Central memory CD4-positive, alpha-beta T cell (primary cell): ENCODE results near the gene SLC2A3.
"Not testable (repeated sequence)": the region's sequence is repeated elsewhere in the genome, so short reads cannot be mapped to it uniquely, and the experiment has no call there.

Experiments used
- DNase-seq: peaks from one replicate; pipeline ENCODE4 v3.0.0; 2022

The SLC2A3 gene

DNA sequence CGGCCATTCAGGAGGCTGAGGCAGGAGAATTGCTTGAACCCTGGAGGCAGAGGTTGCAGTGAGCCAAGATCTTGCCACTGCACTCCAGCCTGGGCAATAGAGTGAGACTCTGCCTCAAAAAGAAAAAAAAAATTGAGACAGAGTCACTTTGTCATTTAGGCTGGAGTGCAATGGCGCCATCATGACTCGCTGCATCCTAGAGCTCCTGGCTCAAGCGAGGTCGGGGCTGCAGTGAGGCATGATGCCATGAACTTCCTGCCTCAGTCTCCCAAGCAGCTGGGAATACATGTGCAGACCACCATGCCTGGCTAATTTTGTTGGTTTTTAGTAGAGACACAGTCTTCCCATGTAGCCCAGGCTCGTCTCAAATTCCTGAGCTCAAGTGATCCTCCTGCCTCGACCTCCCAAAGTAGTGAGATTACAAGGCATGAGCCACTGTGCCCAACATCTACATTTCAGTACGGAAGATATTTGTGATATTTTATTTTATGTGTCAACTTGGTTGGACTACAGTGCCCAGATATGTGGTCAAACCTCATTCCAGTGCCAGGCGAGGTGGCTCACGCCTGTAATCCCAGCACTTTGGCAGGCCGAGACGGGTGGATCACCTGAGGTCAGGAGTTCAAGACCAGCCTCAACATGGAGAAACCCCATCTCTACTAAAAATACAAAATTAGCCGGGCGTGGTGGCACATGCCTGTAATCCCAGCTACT, 14.4 kb upstream of the SLC2A3 start:
- not testable (repeated sequence) for DNase-seq

DNA sequence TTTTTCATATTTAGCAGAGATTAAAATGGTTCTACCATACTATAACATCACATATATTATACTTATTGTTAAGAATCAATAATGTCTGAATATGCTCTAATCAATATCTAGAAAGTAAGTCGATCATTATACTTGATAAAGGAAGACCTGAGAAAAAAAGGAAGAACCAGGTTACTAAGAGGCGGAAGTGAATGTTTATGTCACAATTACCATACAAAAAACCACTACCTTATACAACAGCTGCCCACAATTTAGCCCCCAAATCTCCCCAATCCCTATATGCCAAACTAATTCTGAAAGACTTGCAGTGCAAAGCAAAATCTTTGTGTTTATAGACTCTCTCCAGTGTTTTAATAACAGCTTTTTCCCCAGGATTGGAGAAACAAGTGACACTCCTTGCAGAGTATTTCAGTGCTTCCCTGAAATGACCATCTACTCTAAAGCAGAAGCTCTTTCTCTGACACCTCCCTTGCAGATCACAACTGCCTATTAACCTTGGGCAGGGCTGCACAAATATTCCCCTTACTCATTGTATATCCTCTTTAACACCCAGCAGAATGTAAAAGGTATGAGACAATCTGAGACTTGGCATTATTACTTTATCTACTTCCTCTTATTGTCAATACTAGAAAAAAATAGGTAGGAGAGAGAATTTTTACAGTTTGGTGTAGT, 12.7 kb upstream of the SLC2A3 start:
- DNase-seq = no peak

DNA sequence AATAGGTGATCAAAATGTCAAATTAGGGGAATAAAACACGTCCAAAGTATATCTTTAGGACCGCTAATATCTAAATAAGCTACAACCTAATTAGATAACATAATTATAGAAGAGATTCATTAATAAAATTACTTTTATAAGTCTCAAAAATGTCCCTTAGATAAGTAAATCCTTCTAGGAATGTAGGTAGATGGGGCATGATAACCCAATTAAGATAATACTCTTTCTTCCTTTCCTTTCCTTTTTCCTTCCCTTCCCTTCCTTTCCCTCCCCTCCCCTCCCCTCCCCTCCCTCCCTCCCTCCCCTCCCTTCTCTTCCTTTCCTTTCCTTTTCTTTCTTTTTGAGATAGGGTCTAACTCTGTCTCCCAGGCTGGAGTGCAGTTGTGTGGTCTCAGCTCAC, 11.0 kb upstream of the SLC2A3 start:
- DNase-seq = no peak

DNA sequence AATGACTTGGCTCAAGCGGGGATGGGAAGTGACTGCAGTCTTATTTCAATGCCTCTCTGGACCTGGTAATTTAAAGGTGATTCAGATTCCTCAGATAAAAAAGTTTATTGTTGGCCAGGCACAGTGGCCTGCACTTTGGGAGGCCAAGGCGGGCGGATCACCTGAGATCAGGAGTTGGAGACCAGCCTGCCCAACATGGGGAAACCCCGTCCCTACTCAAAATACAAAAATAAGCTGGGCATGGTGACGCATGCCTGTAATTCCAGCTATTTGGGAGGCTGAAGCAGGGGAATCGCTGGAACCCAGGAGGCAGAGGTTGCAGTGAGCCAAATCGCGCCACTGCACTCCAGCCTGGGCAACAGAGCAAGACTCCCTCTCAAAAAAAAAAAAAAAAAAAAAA, 8.8 kb upstream of the SLC2A3 start:
- not testable (repeated sequence) for DNase-seq

DNA sequence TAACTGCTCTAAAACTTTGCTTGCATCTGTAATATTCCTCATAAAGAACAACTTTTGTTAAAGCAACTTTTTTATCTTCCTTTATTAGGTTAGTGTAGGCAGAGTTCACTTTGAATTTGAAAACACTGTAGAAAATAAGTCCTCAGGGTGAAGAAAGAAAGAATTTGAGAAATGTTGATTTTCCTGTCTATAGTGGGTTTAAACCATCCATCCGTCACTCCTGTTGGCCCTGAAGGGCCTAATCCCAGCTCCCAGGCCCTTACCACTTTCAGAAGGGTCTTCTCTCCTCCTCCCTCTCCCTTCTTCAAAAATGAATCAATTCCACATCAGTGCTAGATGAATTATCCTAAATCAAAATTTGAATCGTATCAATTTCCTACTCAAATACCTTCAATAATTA, 4.9 kb upstream of the SLC2A3 start:
- DNase-seq = no peak

DNA sequence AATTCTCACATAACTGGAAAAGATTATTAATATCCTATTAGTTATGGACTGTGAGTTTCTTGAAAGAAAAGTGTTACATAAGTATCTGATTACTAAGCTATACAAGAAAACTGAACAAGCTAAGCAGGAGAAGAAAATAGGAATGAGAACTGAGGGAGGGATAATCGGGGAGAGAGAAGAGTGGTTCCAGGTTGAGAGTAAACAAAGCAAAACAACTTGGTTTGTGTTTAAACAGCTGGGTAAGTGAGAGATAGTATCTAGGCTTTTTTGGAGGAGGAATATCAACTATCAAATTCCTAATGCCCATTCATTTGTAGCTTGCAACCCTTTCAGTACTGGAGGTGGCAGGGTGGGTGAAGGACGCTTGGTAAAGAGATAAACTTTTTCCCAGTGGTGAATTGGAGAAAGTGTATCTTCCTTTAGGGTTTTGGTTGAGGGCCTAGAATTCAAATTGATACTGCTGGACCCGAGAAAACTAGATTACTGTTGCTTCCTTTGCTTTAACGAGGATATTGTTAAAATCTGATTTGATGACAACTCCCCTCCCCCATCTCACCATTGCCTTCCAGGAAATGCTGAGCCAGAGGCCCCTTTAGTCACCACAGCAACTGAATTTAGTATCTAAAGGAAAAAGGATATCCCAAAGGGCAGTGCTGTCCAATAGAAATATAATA, 2.0 kb upstream of the SLC2A3 start:
- DNase-seq = no peak

DNA sequence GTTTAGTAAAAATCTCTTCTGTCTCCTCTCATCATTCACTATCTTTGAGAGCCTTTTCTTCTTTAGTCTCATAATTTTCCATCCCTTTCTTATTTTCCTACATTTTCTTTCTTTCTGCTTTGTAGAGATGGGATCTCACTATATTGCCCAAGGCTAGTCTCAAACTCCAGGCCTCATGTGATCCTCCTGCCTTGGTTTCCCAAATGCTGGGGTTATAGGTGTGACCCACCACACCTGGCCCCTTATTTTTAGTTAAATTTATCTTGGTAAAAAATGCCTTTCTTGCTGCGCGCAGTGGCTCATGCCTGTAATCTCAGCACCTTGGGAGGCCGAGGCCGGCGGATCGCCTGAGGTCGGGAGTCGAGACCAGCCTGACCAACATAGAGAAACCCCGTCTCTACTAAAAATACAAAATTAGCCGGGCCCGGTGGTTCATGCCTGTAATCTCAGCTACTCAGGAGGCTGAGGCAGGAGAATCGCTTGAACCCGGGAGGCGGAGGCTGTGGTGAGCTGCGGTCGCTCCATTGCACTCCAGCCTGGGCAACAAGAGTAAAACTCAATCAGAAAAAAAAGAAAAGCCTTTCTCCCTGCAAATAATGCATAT, 996 bp downstream of the SLC2A3 start:
- DNase-seq = no peak

DNA sequence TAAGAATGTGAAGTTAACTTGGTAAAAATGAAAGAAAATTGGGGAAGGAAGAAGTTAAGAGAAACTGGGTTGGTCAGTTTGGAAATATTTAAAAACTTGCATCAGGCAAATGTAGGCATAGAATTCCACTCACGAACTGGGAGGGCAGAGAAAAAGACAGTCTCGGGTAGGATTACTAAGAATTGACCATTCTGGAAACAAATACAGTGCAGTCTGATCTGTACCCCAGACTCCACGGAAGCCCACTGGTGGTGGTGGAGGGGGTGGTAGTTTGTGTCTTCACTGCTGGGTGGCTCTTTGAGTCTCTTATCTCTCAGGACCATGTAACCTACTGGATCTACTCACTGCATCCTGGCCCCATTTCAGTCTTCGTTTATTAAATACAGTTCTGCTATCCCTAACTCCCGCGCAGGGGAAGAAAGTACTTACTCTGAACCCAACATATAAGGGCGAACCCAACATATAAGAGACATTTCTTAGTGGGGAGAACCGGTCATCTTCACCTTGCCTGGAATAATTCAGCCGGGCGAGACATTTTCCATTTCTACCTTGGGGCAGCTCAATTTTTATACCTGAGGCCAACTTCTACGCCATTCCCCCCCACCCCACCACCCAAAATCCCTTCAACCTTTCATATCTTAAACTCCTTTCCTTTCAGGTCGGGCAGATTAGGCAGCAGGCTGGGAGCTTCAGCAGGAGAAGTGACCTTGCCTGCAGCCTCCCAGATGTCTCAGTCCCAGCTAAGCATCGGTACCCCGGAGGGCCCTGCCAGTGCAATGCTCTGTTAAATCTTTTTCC, 1.7 kb downstream of the SLC2A3 start:
- no peak for DNase-seq

DNA sequence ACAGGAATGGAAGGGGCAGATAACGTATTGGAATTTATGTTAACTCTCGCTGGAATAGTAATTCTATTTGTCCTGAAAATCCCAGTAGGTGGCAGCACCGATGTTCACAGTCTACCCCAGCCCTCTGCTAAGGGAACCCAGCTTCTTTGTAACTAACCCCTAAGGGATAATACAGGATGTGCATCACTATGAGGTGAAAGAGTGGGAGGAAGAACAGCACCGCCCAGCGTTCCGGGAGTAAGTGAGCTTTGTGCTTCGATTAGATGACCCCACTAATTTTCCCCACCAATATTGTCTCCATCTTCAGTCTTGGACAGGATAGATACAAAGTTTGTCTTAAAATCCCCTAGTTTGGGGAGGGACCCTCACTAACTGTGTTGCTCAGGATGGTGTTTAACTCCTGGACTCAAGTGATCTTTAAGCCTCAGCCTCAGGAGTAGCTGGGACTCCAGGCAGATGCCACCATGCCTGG, 2.7 kb downstream of the SLC2A3 start:
- peak; percentile 84 for DNase-seq

DNA sequence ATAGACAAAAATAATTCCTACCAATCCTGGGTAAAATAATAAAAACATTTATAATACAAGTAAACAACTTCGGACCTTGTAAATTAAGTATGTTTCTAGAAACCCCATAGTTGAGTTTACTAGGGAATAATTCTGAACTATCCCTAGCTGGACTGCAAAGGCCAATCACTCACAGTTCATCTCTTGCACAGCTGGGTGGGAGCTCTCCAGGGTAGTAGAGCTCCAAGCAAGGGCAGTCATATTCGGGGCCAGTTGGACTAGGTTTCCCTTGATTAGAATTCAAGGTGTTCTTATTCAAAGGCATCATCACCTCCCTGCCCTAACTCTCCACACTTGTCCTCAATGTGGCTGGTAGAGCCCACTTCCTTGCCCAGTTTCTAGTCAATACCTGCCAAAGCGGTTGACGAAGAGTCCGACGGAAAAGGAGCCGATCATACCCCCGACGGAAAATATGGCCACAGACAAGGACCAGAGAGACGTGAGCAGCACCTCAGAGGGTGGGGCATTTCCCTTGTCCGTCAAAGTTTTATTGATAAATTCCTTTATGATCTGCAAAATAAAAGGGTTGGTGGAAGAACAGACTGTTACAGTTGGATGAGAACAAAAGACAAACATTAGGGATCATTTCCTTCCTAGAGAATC, 3.3 kb downstream of the SLC2A3 start:
- not testable (repeated sequence) for DNase-seq

DNA sequence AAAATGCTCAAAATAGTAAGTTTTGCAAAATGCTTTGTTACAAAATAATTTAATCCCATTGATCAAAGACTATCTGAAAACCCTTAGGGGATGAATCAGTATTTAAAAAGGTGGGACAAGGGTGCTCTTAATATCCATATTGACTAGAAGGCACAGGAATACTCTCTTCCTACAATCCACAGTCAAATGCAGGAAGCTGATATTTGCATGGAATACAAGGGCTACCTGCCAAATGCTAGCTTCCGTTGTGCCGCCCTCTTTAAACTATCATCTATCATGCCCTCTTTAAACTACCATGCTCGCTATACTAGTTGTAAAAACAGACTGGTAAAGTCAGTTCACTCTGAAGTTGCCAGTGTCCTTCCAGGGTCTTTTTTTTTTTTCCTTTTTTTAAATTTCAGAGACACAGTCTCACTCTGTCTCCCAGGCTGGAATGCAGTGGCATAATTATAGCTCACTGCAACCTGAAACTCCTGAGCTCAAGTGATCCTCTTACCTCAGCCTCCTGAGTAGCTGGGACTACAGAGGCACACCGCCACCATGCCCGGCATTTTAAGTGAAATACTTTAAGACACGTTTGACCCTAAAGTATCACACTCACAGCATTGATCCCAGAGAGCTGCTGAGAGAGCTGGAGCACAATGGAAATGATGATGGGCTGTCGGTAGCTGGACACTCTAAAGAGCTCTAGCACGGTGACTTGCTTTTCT, 6.7 kb downstream of the SLC2A3 start:
- no peak for DNase-seq

DNA sequence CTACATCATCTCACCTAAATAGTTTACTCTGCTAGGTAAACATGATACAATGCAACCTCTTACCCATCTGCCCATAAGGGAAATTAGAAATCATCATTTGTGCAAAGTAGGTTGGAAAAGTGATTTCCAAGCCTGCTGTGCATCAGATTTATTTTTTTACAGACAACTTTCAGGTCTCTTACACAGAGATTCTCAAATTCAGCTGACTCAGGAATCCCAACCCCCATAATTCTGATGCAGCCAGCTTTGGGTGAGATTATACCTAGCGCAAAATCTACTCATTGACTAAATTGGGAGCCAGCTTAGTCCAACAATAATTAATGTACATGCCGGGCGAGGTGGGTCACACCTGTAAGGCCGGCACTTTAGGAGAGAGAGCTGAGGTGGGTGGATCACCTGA, 8.5 kb downstream of the SLC2A3 start:
- no peak for DNase-seq

DNA sequence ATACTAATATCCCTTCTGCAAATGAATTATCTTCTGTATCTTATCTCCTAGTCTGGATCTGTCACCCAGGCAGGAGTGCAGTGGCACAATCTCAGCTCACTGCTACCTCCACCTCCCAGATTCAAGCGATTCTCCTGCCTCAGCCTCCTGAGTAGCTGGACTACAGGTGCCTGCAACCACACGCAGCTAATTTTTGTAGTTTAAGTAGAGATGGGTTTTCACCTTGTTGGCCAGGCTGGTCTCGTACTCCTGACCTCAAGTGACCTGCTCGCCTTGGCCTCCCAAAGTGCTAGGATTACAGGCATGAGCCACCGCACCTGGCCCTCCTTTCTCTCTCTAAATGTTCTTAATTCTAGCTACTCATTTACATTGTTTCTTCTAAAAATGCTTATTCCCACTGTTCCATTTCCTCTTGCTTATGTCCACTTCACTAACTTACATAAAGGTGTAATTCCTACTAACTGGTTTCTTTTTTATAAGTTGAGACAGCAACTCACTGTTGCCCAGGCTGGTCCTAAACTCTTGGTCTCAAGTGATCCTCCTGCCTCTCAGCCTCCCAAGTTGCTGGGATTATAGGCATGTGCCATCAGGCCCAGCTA, 9.8 kb downstream of the SLC2A3 start:
- DNase-seq = not testable (repeated sequence)

DNA sequence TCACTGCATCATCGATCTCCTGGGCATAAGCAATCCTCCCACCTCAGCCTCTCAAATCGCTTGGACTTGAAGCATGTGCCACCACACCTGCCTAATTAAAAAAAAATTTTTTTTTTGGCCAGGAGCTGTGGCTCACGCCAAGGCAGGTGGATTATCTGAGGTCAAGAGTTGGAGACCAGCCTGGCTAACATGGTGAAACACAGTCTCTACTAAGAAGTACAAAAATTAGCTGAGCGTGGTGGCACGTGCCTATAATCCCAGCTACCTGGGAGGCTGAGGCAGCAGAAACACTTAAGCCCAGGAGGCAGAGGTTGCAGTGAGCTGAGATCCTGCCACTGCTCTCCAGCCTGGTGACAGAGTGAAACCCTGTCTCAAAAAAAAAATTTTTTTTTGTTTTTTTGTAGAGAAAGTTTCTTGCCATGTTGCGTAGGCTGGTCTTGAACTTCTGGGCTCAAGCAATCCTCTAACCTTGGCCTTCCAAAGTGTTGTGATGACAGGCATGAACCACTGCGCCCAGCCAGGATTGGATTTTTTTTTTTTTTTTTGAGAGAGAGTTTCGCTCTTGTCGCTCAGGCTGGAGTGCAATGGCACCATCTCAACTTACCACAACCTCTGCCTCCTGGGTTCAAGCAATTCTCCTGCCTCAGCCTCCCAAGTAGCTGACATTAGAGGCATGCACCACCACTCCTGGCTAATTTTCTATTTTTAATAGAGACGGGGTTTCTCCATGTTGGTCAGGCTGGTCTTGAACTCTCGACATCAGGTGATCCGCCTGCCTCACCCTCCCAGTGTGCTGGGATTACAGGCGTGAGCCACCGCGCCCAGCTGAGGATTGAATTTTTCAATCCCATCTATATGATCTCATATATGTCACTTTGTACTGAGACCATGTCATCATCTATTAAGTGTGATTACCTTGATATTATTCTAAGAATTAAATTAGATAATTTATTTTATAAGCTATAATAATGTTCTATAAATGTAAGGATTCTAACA, 12.4 kb downstream of the SLC2A3 start:
- no peak for DNase-seq

DNA sequence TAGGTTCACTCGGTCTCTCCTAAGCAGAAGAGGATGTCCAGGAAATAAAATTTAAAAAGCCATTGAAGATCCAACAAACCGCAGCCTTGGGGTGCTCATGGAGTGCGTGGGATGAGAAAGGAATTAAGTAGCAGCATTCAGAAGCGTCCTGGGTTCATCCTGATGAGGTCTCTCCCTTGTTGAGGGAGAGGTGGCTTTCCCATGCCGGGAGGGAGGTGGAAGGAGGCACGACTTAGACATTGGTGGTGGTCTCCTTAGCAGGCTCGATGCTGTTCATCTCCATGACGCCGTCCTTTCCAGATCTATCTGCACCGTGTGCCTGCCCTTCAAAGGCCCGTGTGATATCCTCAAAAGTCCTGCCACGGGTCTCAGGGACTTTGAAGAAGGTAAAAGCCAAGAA, 14.8 kb downstream of the SLC2A3 start:
- not testable (repeated sequence) for DNase-seq

DNA sequence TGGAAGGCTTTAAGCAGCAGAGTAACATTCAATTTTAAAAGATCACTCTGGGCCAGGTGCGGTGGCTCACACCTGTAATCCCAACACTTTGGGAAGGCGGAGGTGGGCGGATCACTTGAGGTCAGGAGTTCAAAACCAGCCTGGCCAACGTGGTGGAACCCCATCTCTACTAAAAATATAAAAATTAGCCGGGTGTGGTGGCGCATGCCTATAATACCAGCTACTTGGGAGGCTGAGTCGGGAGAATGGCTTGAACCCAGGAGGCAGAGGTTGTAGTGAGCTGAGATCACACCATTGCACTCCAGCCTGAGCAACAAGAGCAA, 17.8 kb downstream of the SLC2A3 start:
- not testable (repeated sequence) for DNase-seq

DNA sequence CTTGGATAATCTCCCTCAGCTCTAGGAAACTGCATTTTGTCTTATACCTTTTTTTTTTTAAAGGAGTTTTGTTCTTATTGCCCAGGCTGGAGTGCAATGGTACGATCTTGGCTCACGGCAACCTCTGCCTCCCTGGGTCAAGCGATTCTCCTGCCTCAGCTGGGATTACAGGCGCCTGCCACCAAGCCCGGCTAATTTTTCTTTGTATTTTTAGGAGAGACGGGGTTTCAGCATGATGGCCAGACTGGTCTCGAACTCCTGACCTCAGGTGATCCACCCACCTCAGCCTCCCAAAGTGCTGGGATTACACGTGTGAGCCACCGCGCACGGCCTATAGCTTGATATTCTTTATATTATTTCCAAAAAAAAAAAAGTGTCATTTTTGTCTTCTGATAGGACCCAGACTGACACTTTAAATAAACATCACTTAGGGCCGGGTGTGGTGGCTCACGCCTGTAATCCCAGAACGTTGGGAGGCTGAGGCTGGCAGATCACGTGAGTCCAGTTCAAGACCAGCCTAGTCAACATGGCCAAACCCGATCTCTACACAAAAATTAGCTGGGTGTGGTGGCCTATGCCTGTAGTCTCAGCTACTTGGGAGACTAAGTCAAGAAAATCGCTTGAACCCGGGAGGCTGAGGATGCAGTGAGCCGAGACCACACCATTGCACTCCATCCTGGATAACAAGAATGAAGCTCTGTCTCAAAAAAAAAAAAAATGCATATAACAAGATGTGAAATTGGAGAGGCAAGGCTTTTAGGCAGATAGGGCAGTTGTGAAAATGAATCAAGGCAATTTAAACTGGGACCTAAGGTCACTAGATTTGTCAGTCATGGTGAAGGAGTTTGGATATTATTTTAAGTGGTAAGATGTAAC, 18.4 kb downstream of the SLC2A3 start:
- no peak for DNase-seq

DNA sequence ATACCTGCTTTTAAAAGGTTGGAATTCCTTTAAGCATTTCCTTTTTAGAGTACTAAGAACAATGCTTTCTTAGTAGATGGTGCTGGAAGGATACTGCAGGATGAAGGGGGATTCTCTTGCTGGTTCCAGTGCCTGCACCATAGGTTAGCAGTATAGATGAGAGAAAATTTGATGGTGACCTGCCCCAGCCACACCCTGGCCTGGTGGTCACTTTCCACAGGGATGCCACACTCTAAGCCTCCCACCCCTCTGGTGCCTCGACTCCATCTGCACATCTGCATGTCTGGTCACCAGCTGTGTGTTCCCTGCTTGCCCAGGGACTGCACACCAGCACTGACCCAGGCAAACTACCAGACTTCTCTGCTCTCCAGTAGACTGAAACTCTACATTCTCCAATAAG, 19.1 kb downstream of the SLC2A3 start:
- DNase-seq = no peak
